NCI-H748 treated with DMSO at 0.1 percent for 48 hours (cell line): ENCODE data around the gene VPS51.
A peak's percentile ranks its signal among the peaks of the same experiment; 100 is the strongest.

Experiments
- DNase-seq: peaks from one replicate; lab custom pipeline; 2025; lab: John Stamatoyannopoulos, UW

Gene VPS51

GRCh38 chr11:65072631-65072966 is 23.4 kb upstream of the VPS51 start:
- no peak for DNase-seq

DNA sequence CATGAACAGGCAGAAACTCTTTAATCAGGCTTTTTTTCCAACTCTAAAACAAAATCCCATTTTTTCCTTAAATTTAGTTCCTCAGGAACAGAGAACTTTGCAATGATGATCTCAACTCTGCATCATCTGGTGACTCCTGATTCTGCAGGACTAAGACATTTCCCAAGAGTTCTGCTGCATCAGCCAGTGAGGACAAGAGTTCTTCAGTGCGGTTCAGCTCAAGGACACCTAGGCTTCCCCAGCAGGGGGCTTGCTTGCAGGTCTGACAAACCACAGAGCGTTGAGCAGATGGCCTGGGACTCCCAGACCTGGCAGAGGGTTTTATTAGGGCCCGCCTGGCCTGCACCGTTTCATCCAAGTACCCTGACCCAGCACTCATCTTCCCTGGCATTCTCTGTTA is 18.6 kb upstream of the VPS51 start:
- DNase-seq, result no peak

DNA sequence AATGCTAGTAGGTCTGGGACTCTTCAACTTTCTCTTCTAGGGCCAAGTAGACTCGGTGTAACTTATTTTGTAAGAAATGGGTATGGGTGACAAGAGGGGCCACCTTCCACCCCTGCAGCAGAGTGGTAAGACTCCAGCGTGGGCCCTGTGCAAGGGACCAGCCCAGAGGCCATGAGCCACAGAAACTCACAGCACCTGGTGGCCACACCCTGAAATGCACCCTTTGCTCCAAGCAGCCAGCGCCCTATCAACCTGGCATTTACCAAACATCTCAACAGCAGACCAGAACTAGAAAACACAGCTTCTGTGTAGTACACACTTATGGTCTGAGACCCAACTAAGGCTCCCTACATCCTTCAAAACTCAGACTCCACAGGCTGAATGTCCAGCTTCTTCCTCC is 17.9 kb upstream of the VPS51 start:
- no peak for DNase-seq

- DNase-seq, result no peak
Observed at GRCh38 chr11:65078786-65079342, 17.1 kb upstream of the VPS51 start.

GRCh38 chr11:65083134-65083833 is 12.7 kb upstream of the VPS51 start:
- DNase-seq, result no peak

- DNase-seq, result peak; percentile 82
Observed at GRCh38 chr11:65083834-65084597, 12.0 kb upstream of the VPS51 start, which contains the start of the genes CDCA5 and ZFPL1. Gene CDCA5, minus strand, starts transcription at chr11:65084040. Its CDS starts 62 bp downstream, at chr11:65083978. Gene ZFPL1, plus strand, starts transcription at chr11:65084222. Its CDS starts 477 bp downstream, at chr11:65084699.

DNA sequence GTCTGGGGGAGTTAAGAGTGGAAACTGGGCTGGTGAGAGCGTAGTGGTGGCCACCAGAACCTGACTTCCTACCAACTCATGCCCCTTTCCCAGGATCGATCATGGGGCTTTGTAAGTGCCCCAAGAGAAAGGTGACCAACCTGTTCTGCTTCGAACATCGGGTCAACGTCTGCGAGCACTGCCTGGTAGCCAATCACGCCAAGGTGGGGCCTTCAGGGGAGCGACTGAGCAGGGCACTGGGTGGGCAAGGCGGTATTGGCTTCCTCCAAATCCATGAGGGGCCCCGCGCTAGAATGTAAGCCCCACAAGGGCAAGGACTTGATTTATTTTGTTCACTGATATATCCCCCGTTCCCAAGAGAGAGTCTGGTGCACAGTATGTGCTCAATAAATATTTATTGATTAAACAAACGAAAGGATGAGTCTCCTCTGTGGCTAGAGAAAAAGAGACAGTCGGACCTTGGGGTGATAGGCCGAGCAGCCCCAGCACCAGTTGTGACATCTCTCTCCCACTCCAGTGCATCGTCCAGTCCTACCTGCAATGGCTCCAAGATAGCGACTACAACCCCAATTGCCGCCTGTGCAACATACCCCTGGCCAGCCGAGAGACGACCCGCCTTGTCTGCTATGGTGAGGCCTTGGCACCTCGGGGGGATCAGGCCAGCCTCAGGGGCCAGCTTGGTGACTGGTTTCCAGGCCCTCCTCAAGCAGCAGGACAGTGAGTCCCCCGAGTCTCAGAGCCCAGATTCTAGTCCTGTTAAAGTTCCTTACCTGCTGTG is 11.2 kb upstream of the VPS51 start:
- DNase-seq, result no peak

- no peak for DNase-seq
Observed at GRCh38 chr11:65085446-65085845, 10.6 kb upstream of the VPS51 start.

GRCh38 chr11:65086809-65087208 is 9.2 kb upstream of the VPS51 start:
- no peak for DNase-seq

GRCh38 chr11:65087216-65087615 is 8.8 kb upstream of the VPS51 start:
- DNase-seq, result no peak

- DNase-seq, result no peak
Observed at GRCh38 chr11:65087827-65088226, 8.2 kb upstream of the VPS51 start.

DNA sequence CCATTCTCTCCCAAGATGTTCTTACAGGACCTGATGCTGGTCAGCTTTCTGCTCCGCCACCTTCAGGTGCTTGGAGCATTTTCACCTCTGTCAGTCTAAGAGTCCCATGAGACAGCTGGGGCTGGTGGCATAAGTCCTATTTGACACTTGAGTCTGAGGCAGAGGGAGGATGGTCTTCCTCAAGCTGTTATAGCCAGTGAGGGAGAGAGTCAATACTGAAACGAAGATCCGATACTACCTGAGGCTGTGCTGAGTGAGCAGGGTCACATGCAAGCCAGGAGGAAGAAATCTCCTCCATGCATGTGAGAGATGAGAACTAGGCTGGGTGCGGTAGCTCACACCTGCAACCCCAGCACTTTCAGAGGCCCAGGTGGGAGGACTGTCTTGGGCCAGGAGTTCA is 6.4 kb upstream of the VPS51 start:
- no peak for DNase-seq

DNA sequence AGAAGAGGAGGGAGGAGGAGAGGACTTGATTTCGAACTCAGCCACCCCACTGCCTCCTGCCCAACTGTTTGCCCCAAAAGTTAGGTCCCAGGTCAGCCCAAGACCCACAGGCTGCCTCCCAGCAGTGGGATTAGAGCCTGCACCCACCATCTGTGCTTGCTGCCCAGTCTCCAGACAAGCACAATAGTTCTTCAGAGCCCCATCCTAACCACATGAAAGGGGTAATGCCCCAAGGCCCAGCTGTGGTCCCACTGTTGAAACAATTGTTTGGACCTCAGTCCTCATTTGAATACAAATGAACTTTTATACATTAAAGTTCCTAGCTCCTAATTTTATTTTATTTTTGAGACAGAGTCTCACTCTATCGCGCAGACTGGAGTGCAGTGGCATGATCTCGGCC is 5.4 kb upstream of the VPS51 start:
- DNase-seq, result no peak

DNA sequence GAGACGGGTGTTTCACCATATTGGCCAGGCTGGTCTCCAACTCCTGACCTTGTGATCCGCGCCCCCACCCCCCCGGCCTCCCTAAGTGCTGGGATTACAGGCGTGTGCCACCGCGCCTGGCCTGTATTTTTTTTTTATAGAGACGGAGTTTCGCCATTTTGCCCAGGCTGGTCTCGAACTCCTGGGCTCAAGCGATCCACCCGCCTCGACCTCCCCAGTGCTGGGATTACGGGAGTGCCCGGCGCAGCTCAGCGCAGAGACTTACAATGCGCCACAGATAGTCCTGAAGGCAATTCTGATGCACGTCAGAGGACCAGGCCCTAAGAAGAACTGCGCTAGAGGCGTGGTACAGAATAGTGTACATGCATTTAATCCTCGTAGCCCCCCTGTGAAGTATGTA is 587 bp upstream of the VPS51 start:
- DNase-seq, result no peak

GRCh38 chr11:65096926-65097325 is 912 bp downstream of the VPS51 start:
- DNase-seq, result no peak

GRCh38 chr11:65100674-65101350 is 4.8 kb downstream of the VPS51 start:
- DNase-seq, result no peak

DNA sequence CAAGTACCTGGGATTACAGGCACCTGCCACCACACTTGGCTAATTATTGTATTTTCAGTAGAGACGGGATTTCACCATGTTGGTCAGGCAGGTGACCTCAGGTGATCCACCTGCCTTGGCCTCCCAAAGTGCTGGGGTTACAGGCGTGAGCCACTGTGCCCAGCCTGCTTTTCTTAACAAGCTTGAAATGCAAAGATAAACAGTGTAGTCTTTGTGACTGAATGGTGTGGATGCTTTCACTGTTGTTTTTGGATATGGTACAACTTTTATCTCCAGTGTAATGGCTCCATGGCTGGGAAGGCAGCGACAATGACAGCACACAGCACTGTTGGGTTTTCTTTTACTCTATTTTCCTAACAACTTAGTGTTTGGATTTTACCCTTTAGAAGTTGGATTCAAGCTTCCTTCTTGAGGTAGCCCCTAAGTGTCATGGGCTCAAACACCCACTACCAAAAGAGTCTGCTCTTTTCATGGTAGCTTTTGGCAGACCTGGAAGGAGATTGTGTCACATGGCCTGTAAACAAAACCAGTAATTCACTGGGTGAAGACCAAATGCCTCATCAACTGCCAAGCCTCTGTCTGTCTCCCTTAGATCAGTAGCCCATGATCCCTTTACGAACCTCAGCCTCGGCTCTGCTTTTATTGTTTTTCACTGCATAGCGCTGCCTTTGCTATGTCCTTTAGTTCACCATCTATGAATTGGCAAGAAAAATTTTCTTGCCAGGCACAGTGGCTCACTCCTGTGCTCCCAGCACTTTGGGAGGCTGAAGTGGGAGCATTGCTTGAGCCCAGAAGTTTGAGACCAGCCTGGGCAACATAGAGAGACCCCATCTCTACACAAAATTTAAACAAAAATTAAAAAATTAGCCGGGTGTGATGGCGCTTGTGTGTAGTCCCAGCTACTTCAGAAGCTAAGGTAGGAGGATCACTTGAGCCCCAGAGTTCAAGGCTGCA is 6.4 kb downstream of the VPS51 start:
- DNase-seq, result no peak

DNA sequence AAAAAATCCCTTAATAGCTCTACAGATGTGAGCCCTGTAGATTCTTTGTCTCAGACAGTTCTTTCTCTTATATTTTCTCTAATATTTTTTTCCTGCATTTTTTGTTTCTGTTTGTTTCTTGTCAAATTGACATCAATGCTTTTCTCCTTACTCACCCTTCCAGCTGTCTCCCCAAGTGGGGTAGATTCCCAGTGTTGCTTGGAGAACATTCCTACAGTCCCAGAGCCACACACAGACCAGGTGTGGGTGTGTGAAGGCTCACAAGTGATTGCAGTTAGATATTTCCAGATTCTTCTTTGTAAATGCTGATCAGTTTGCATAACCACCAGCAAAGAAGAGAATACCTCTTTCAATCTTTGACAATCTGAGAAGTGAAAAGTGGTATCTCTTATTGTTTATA is 7.5 kb downstream of the VPS51 start:
- DNase-seq, result no peak

DNA sequence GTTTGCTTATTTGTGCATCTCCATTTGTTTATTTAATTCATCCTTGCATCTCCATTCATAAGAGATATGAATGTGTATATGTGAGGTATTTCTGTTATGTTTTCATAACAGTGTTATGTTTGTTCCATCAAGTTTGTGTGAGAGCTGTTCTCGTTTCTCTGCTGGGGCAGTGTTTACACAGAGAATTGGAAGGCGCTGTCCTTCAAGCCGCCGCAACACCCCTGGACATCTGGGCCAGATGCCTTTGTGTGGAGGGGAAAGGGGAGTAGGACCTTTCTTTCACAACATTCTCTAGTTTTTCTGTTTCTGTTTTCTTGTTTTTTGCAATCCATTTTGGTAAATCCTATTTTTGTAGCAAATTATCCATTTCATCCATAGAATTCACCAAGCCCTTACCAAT is 8.6 kb downstream of the VPS51 start:
- no peak for DNase-seq

DNA sequence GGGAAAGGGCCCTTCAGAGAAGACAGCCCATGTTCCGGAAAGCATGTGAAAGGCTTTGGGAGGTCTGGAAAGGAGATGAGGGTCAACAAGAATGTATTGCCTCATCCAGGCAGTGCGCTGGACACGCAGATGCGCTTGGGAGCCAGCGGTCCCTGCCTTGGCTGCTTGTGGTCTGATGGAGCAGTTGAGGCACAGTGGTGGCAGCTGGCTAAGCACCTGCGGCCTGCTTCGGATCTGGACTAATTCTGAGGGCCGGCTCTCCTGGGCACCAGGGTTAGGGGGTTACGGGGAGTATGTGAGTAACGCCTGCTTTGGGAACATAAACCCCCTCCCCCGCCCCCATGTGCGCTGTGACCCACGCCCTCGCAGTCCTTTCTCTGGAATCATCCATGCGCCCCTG is 11.1 kb downstream of the VPS51 start:
- no peak for DNase-seq
